OCI-LY3 (cell line): ENCODE measurements around the gene LMAN2.

Experiments
- CTCF ChIP-seq: fragments of 200-600, 300-600 bp; sonication (generic); IDR thresholded peaks from 2 replicates; pipeline ENCODE4 v1.5.1; 2014; ENCODE audit warnings: antibody characterized with exemption, low read length, low read depth
- EZH2phosphoT487 ChIP-seq: fragments of 200-600 bp; shearing (Covaris generic); IDR thresholded peaks from 2 replicates; pipeline ENCODE4 v1.6.1; 2018; ENCODE audit warnings: antibody characterized with exemption, mixed run types, low read depth

- TF ChIP-seq CTCF = no peak
- no peak for TF ChIP-seq EZH2phosphoT487
Measured at GRCh38 chr5:177320879-177321278, 30.6 kb downstream of the LMAN2 start.
